HFFc6 (cell line): Measurements from ENCODE around the gene PSRC1. TPM values are rescaled to one million over a fixed set of nuclear protein-coding genes. Genes with fewer than 3 reads are reported as not detected.

Experiments
- DNase-seq: peaks from one replicate; pipeline ENCODE4 v3.0.0-alpha.2; 2018
- H3K27ac Mint-ChIP-seq: 2 replicates; pipeline ENCODE4 v1.8.0; 2020; ENCODE audit warnings: mild to moderate bottlenecking, mixed read lengths
- H3K27me3 Mint-ChIP-seq: 2 replicates; pipeline ENCODE4 v1.8.0; 2021; ENCODE audit warnings: mild to moderate bottlenecking, moderate library complexity, mixed read lengths; ENCODE audit not compliant: insufficient read depth
- H3K36me3 Mint-ChIP-seq: 2 replicates; pipeline ENCODE4 v1.8.0; 2021; ENCODE audit warnings: low read depth, mixed read lengths
- H3K4me1 Mint-ChIP-seq: 2 replicates; pipeline ENCODE4 v1.8.0; 2020; ENCODE audit warnings: low read depth, mixed read lengths
- H3K4me3 Mint-ChIP-seq: 2 replicates; pipeline ENCODE4 v1.8.0; 2020; ENCODE audit warnings: mild to moderate bottlenecking, moderate library complexity, mixed read lengths
- H3K9me3 Mint-ChIP-seq: 2 replicates; pipeline ENCODE4 v1.8.0; 2020; ENCODE audit warnings: mild to moderate bottlenecking, mixed read lengths
- CTCF ChIP-seq: fragments of 200-600 bp; sonication (generic); IDR thresholded peaks from 2 replicates; pipeline ENCODE4 v1.5.0; 2021; ENCODE audit warnings: antibody characterized with exemption, mild to moderate bottlenecking
- total RNA-seq, 6 experiments: library from RNA; stranded (reverse); fragmentation: NEBNext Ultra II Directional; extraction: Animal tissue kit (Norgen Biotek cat#: 25700); gene quantifications; 2 replicates in 1 of 6; 3 replicates in 5 of 6; pipeline ENCODE4 v1.2.3, GENCODE V29; 2021

PSRC1 gene
- total RNA-seq, 6 experiments from 2014 or later = 17.0 to 33.1 (median 30.4) TPM

DNA sequence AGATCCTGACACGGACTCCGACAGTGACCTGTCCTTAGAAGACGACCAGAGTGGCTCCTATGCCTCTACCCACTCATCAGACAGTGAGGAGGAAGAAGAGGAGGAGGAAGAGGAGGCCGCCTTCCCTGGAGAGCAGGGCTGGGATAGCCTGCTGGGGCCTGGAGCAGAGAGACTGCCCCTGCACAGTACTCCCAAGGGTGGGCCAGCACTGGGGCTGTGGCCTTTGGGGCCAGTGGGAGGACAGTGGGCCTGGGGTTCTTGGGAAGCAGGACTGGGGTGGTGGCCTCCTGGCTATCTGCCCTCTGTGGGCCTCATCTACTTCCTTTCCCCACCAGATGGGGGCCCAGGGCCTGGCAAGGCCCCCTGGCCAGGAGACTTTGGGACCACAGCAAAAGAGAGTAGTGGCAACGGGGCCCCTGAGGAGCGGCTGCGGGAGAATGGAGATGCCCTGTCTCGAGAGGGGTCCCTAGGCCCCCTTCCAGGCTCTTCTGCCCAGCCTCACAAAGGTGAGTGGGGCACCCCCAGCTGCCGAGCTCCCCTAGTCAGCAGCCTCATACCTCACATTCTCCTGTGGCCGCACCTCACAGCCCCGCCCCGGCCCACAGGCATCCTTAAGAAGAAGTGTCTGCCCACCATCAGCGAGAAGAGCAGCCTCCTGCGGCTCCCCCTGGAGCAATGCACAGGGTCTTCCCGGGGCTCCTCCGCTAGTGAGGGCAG, 10.0 kb downstream of the PSRC1 start:
- H3K9me3 Mint-ChIP-seq = no peaks in the 10 kb centered on the region
- no peaks in the 10 kb centered on the region for H3K36me3 Mint-ChIP-seq
- peaks cover 37% of the 10 kb centered on the region for H3K4me1 Mint-ChIP-seq
- peaks cover 6% of the 10 kb centered on the region; the same call in 1 of the 2 replicates for H3K27me3 Mint-ChIP-seq
- no peak overlapping the region for H3K27ac Mint-ChIP-seq
- DNase-seq = no peak
- no peak overlapping the region for H3K4me3 Mint-ChIP-seq
- TF ChIP-seq CTCF = no peak

GRCh38 chr1:109272021-109272799, 10.7 kb downstream of the PSRC1 start:
- Mint-ChIP-seq H3K4me1 (peaks cover 40% of the 10 kb centered on the region), H3K27ac (no peak overlapping the region), H3K4me3 (no peak overlapping the region), H3K36me3 (no peaks in the 10 kb centered on the region), H3K9me3 (no peaks in the 10 kb centered on the region), H3K27me3 (peaks cover 5% of the 10 kb centered on the region; the same call in 1 of the 2 replicates)
- TF ChIP-seq CTCF = no peak
- DNase-seq = no peak

DNA sequence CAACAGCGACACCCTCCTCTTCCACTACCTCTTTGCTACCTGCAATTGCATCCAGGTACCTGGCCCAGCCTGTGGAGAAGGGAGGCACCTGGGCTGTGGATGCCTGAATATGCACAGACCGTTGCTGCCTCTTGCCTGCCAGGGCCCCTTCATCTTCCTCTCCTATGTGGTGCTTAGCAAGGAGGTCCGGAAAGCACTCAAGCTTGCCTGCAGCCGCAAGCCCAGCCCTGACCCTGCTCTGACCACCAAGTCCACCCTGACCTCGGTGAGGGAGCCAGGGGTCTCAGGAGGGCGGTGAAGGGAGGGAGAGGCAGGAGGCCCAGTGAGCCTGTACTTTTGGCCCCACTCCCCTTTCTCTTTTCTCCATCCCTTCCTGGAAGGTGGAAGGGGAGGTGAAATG, 11.5 kb downstream of the PSRC1 start:
- no peaks in the 10 kb centered on the region for H3K9me3 Mint-ChIP-seq
- H3K4me1 Mint-ChIP-seq = peaks cover 39% of the 10 kb centered on the region
- H3K27me3 Mint-ChIP-seq = peaks cover 2% of the 10 kb centered on the region; the same call in 1 of the 2 replicates
- no peaks in the 10 kb centered on the region for H3K36me3 Mint-ChIP-seq
- no peak overlapping the region for H3K4me3 Mint-ChIP-seq
- no peak for DNase-seq
- no peak overlapping the region for H3K27ac Mint-ChIP-seq
- TF ChIP-seq CTCF = no peak

DNA sequence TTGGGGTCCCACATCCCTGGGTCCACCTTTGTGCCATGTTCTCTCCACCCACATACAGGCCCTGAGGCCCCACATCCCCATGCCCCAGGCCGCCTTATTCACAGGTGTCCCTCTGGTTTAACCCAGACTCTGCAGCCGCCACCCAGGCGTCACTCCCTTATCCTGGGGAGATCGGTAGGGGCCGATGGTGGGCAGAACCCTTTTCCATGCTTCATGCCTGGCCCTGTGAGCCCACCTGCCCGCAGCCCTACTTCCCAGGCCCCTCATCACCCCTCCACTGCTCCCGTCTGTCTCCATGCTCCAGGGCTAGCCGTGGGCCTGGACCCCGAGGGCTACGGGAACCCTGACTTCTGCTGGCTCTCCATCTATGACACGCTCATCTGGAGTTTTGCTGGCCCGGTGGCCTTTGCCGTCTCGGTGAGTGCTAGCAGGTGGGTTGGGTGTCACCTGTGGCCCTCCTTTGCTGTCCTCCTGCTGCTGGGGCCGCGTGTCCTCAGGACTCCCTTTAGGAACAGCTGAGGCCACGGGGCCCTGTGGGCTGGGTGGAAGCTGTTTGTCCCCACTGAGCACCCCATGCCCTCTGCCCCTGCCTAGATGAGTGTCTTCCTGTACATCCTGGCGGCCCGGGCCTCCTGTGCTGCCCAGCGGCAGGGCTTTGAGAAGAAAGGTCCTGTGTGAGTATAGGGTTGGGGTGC, 12.2 kb downstream of the PSRC1 start:
- no peak for TF ChIP-seq CTCF
- Mint-ChIP-seq H3K4me1 (peaks cover 32% of the 10 kb centered on the region), H3K9me3 (no peaks in the 10 kb centered on the region), H3K27ac (no peak overlapping the region), H3K4me3 (no peak overlapping the region), H3K36me3 (no peaks in the 10 kb centered on the region), H3K27me3 (peaks cover 2% of the 10 kb centered on the region; the same call in 1 of the 2 replicates)
- DNase-seq = no peak

- Mint-ChIP-seq H3K4me3 (no peak overlapping the region), H3K9me3 (no peaks in the 10 kb centered on the region), H3K36me3 (no peaks in the 10 kb centered on the region), H3K4me1 (peaks cover 25% of the 10 kb centered on the region), H3K27ac (no peak overlapping the region), H3K27me3 (peaks cover 2% of the 10 kb centered on the region; the same call in 1 of the 2 replicates)
- DNase-seq = no peak
- TF ChIP-seq CTCF = no peak
Measured at GRCh38 chr1:109269981-109270622, 12.8 kb downstream of the PSRC1 start.
